A549 (cell line): ENCODE measurements around the gene ORC3. TPM values are rescaled to one million over a fixed set of nuclear protein-coding genes. Genes with fewer than 3 reads are reported as not detected.
A peak's percentile ranks its signal among the peaks of the same experiment; 100 is the strongest.

Experiments used
- EHMT2 ChIP-seq: fragments of 200-600 bp; sonication (generic); IDR thresholded peaks from 2 replicates; pipeline ENCODE4 v1.6.1; 2016; ENCODE audit warnings: antibody characterized with exemption, low read depth, mild to moderate bottlenecking, moderate library complexity
- EP300 ChIP-seq, 2 experiments: fragments of >200 bp; sonication (Bioruptor Twin); formaldehyde crosslinking; IDR thresholded peaks; 2 replicates in 1 of 2; 3 replicates in 1 of 2; pipeline ENCODE4 v1.6.1; 2016 to 2017
- FOXS1 ChIP-seq: fragments of 250-450 bp; sonication (Bioruptor Pico); IDR thresholded peaks from 2 replicates; pipeline ENCODE4 v1.5.0; 2020; ENCODE audit warnings: mild to moderate bottlenecking, moderate library complexity
- GATA3 ChIP-seq: IDR thresholded peaks from 2 replicates; pipeline ENCODE4 v1.6.1; 2012; ENCODE audit warnings: borderline replicate concordance
- JUNB ChIP-seq: fragments of >200 bp; sonication (Bioruptor Twin); formaldehyde crosslinking; IDR thresholded peaks from 2 replicates; pipeline ENCODE4 v1.6.1; 2016
- KDM5A ChIP-seq: fragments of 200-600 bp; sonication (generic); IDR thresholded peaks from 2 replicates; pipeline ENCODE4 v1.6.1; 2016; ENCODE audit warnings: antibody characterized with exemption, mild to moderate bottlenecking
- MYC ChIP-seq: IDR thresholded peaks from 2 replicates; pipeline ENCODE4 v1.6.1; 2012; ENCODE audit warnings: mild to moderate bottlenecking, inconsistent platforms, low read length, improper control_type of control experiment, borderline replicate concordance
- NFE2L2 ChIP-seq: fragments of 150-350 bp; conservative IDR thresholded peaks from 2 replicates; pipeline ENCODE4 v1.6.1; 2014; ENCODE audit warnings: low read length
- NR3C1 ChIP-seq: fragments of >200 bp; sonication (Bioruptor Twin); formaldehyde crosslinking; IDR thresholded peaks from 3 replicates; pipeline ENCODE4 v1.6.1; 2017
- POLR2A ChIP-seq: IDR thresholded peaks from 2 replicates; pipeline ENCODE4 v1.6.1; 2012; ENCODE audit warnings: mild to moderate bottlenecking, low read length
- RAD21 ChIP-seq, 2 experiments: fragments of >200 bp in 1 of 2; sonication (Bioruptor Twin) in 1 of 2; formaldehyde crosslinking in 1 of 2; IDR thresholded peaks in 1 of 2; conservative IDR thresholded peaks in 1 of 2; 2 replicates in 1 of 2; 3 replicates in 1 of 2; pipeline ENCODE4 v1.6.1; 2012 to 2018; ENCODE audit warnings: inconsistent platforms in 1 of 2
- RCOR1 ChIP-seq: fragments of 150-350 bp; IDR thresholded peaks from 2 replicates; pipeline ENCODE4 v1.6.1; 2014; ENCODE audit warnings: antibody characterized with exemption, low read length, low read depth
- SREBF2 ChIP-seq: fragments of 450-650 bp; IDR thresholded peaks from 2 replicates; pipeline ENCODE4 v1.6.1; 2014; ENCODE audit warnings: mild to moderate bottlenecking, moderate library complexity
- TFCP2L1 ChIP-seq: fragments of 250-450 bp; sonication (Bioruptor Pico); IDR thresholded peaks from 2 replicates; pipeline ENCODE4 v1.5.0; 2021; ENCODE audit warnings: mild to moderate bottlenecking
- ZNF302 ChIP-seq: fragments of 250-450 bp; sonication (Bioruptor Pico); IDR thresholded peaks from 2 replicates; pipeline ENCODE4 v1.9.0; 2021; ENCODE audit warnings: inconsistent platforms, mild to moderate bottlenecking, moderate library complexity
- polyA plus RNA-seq, 4 experiments: library from polyadenylated mRNA; depleted of rRNA in 3 of 4; stranded (reverse); fragments of >200 nt; fragmentation: RNase III in 1 of 4; extraction: RNeasy Plus Mini Kit Qiagen cat#74134 plus additional on column Dnase treatment in 1 of 4; gene quantifications; 2 replicates in 3 of 4; 3 replicates in 1 of 4; pipeline ENCODE4 v1.2.3, GENCODE V29; 2011 to 2017
- TF ChIP-seq, protein P1 (sequence below): fragments of >200 bp; sonication (Bioruptor Twin); formaldehyde crosslinking; IDR thresholded peaks from 3 replicates; pipeline ENCODE4 v1.6.1; 2016
- TF ChIP-seq, protein P2 (sequence below): IDR thresholded peaks from 2 replicates; pipeline ENCODE4 v1.6.1; 2012; ENCODE audit warnings: low read depth, borderline replicate concordance
- TF ChIP-seq, protein P3 (sequence below): fragments of 250-450 bp; sonication (Bioruptor Pico); IDR thresholded peaks from 2 replicates; pipeline ENCODE4 v1.5.0; 2021; ENCODE audit warnings: mild to moderate bottlenecking, moderate library complexity, borderline replicate concordance
- TF ChIP-seq, protein P4 (sequence below): fragments of 200-600 bp; sonication (generic); IDR thresholded peaks from 2 replicates; pipeline ENCODE4 v1.6.1; 2016; ENCODE audit warnings: antibody characterized with exemption, mild to moderate bottlenecking, moderate library complexity
- TF ChIP-seq, protein P5 (sequence below): fragments of >200 bp; sonication (Bioruptor Twin); formaldehyde crosslinking; IDR thresholded peaks from 2 replicates; pipeline ENCODE4 v1.6.1; 2016
- TF ChIP-seq, protein P6 (sequence below): fragments of >200 bp; sonication (Bioruptor Twin); formaldehyde crosslinking; IDR thresholded peaks from 3 replicates; pipeline ENCODE4 v1.5.1; 2016
- TF ChIP-seq, protein P7 (sequence below): IDR thresholded peaks from 2 replicates; pipeline ENCODE4 v1.6.1; 2012

The ORC3 gene
- polyA plus RNA-seq, 2 of the 4 experiments (the other 2 are of a cell fraction): 25.5 to 50.1 TPM

DNA sequence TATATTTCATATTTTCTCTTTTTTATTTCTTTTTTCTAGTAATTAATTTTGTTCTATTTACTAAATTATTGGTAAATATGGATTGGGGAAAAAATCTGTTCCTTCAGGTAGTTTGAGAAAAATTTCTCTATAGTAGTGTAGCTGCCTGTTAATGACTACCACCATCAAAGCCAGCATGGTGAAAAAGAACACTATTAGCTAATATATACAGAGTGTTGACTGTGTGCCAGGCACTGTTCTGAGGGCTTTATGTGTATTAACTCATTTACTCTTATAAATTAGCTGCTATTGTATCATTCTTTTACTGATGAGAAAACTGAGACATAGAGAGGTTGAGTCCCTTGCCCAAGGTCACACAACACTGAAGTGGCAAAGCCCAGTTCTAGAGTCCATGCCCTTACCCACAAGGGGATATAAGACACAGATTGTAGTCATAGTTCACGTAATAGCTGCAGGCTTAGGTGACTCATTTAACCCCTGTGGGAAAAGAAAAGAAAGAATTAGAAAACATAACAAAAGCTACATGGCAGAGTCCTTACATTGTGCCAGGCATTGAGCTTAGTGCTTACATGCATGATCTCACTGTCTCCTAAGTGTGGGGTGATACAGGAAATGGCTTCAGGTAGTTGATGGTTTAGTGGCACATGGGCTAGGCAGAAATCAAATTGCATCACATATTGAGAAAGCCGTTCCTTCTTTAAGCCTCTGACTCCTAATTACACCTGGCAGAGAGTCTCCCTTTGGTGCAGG lies 124.3 kb downstream of the ORC3 start (continued):
- no peak for TF ChIP-seq EP300 (IDR thresholded peaks at IDR 0.05)
- TF ChIP-seq, protein P1, sequence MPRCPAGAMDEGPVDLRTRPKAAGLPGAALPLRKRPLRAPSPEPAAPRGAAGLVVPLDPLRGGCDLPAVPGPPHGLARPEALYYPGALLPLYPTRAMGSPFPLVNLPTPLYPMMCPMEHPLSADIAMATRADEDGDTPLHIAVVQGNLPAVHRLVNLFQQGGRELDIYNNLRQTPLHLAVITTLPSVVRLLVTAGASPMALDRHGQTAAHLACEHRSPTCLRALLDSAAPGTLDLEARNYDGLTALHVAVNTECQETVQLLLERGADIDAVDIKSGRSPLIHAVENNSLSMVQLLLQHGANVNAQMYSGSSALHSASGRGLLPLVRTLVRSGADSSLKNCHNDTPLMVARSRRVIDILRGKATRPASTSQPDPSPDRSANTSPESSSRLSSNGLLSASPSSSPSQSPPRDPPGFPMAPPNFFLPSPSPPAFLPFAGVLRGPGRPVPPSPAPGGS: no peak
- TF ChIP-seq, protein P2, sequence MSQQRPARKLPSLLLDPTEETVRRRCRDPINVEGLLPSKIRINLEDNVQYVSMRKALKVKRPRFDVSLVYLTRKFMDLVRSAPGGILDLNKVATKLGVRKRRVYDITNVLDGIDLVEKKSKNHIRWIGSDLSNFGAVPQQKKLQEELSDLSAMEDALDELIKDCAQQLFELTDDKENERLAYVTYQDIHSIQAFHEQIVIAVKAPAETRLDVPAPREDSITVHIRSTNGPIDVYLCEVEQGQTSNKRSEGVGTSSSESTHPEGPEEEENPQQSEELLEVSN: no peak
- no peak for TF ChIP-seq TFCP2L1 (CRISPR knock-in tag)
- TF ChIP-seq, protein P3, sequence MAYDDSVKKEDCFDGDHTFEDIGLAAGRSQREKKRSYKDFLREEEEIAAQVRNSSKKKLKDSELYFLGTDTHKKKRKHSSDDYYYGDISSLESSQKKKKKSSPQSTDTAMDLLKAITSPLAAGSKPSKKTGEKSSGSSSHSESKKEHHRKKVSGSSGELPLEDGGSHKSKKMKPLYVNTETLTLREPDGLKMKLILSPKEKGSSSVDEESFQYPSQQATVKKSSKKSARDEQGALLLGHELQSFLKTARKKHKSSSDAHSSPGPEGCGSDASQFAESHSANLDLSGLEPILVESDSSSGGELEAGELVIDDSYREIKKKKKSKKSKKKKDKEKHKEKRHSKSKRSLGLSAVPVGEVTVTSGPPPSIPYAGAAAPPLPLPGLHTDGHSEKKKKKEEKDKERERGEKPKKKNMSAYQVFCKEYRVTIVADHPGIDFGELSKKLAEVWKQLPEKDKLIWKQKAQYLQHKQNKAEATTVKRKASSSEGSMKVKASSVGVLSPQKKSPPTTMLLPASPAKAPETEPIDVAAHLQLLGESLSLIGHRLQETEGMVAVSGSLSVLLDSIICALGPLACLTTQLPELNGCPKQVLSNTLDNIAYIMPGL (CRISPR knock-in tag): no peak
- TF ChIP-seq EHMT2: no peak
- 0 out of 5 replicates have a peak, but pooled peaks of 1 of the 2 experiments have one; percentile 8 for TF ChIP-seq RAD21 (conservative IDR thresholded peaks at IDR 0.05 in 1 of 2, IDR thresholded peaks at IDR 0.05 in 1 of 2)
- no peak for TF ChIP-seq SREBF2
- TF ChIP-seq POLR2A: no peak
- TF ChIP-seq, protein P4, sequence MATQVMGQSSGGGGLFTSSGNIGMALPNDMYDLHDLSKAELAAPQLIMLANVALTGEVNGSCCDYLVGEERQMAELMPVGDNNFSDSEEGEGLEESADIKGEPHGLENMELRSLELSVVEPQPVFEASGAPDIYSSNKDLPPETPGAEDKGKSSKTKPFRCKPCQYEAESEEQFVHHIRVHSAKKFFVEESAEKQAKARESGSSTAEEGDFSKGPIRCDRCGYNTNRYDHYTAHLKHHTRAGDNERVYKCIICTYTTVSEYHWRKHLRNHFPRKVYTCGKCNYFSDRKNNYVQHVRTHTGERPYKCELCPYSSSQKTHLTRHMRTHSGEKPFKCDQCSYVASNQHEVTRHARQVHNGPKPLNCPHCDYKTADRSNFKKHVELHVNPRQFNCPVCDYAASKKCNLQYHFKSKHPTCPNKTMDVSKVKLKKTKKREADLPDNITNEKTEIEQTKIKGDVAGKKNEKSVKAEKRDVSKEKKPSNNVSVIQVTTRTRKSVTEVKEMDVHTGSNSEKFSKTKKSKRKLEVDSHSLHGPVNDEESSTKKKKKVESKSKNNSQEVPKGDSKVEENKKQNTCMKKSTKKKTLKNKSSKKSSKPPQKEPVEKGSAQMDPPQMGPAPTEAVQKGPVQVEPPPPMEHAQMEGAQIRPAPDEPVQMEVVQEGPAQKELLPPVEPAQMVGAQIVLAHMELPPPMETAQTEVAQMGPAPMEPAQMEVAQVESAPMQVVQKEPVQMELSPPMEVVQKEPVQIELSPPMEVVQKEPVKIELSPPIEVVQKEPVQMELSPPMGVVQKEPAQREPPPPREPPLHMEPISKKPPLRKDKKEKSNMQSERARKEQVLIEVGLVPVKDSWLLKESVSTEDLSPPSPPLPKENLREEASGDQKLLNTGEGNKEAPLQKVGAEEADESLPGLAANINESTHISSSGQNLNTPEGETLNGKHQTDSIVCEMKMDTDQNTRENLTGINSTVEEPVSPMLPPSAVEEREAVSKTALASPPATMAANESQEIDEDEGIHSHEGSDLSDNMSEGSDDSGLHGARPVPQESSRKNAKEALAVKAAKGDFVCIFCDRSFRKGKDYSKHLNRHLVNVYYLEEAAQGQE: no peak
- TF ChIP-seq FOXS1 (CRISPR knock-in tag): no peak
- TF ChIP-seq ZNF302: no peak
- peak; percentile 53 for TF ChIP-seq JUNB
- TF ChIP-seq NR3C1: no peak
- no peak for TF ChIP-seq MYC
- no peak for TF ChIP-seq GATA3
- no peak for TF ChIP-seq RCOR1
- no peak for TF ChIP-seq NFE2L2
- TF ChIP-seq, protein P5, sequence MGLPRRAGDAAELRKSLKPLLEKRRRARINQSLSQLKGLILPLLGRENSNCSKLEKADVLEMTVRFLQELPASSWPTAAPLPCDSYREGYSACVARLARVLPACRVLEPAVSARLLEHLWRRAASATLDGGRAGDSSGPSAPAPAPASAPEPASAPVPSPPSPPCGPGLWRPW: no peak
- TF ChIP-seq KDM5A: no peak
- TF ChIP-seq, protein P6, sequence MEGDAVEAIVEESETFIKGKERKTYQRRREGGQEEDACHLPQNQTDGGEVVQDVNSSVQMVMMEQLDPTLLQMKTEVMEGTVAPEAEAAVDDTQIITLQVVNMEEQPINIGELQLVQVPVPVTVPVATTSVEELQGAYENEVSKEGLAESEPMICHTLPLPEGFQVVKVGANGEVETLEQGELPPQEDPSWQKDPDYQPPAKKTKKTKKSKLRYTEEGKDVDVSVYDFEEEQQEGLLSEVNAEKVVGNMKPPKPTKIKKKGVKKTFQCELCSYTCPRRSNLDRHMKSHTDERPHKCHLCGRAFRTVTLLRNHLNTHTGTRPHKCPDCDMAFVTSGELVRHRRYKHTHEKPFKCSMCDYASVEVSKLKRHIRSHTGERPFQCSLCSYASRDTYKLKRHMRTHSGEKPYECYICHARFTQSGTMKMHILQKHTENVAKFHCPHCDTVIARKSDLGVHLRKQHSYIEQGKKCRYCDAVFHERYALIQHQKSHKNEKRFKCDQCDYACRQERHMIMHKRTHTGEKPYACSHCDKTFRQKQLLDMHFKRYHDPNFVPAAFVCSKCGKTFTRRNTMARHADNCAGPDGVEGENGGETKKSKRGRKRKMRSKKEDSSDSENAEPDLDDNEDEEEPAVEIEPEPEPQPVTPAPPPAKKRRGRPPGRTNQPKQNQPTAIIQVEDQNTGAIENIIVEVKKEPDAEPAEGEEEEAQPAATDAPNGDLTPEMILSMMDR: no peak
- TF ChIP-seq, protein P7, sequence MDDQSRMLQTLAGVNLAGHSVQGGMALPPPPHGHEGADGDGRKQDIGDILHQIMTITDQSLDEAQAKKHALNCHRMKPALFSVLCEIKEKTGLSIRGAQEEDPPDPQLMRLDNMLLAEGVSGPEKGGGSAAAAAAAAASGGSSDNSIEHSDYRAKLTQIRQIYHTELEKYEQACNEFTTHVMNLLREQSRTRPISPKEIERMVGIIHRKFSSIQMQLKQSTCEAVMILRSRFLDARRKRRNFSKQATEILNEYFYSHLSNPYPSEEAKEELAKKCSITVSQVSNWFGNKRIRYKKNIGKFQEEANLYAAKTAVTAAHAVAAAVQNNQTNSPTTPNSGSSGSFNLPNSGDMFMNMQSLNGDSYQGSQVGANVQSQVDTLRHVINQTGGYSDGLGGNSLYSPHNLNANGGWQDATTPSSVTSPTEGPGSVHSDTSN: no peak

Other genes with a start within 250 kb of the ORC3 start
- gene C6orf163, start 245.3 kb upstream of the ORC3 start, polyA plus RNA-seq (2011; rRNA removed): 0.44 and 0.54 TPM in 2 replicates
- gene C6orf163, start 245.3 kb upstream of the ORC3 start, polyA plus RNA-seq (2017; fragmentation: RNase III; extraction: RNeasy Plus Mini Kit Qiagen cat#74134 plus additional on column Dnase treatment): 0.29 to 0.55 TPM (median 0.39 TPM) in 3 replicates
- gene CFAP206, start 182.2 kb upstream of the ORC3 start, polyA plus RNA-seq (2011; rRNA removed): 1.1 and 1.4 TPM in 2 replicates
- gene CFAP206, start 182.2 kb upstream of the ORC3 start, polyA plus RNA-seq (2017; fragmentation: RNase III; extraction: RNeasy Plus Mini Kit Qiagen cat#74134 plus additional on column Dnase treatment): 0.63 to 0.88 TPM (median 0.78 TPM) in 3 replicates
- gene SLC35A1, start 117.2 kb upstream of the ORC3 start, polyA plus RNA-seq (2011; rRNA removed): 21.4 and 23.7 TPM in 2 replicates
- 13.0 to 13.6 TPM (median 13.5 TPM) in 3 replicates for gene SLC35A1, start 117.2 kb upstream of the ORC3 start, polyA plus RNA-seq (2017; fragmentation: RNase III; extraction: RNeasy Plus Mini Kit Qiagen cat#74134 plus additional on column Dnase treatment)
- gene RARS2, start 148 bp upstream of the ORC3 start, polyA plus RNA-seq (2011; rRNA removed): 11.3 and 14.6 TPM in 2 replicates
- gene RARS2, start 148 bp upstream of the ORC3 start, polyA plus RNA-seq (2017; fragmentation: RNase III; extraction: RNeasy Plus Mini Kit Qiagen cat#74134 plus additional on column Dnase treatment): 23.7 to 25.3 TPM (median 25.2 TPM) in 3 replicates
- gene AKIRIN2, start 112.1 kb downstream of the ORC3 start, polyA plus RNA-seq (2011; rRNA removed): 23.7 and 28.8 TPM in 2 replicates
- 39.1 to 41.6 TPM (median 40.1 TPM) in 3 replicates for gene AKIRIN2, start 112.1 kb downstream of the ORC3 start, polyA plus RNA-seq (2017; fragmentation: RNase III; extraction: RNeasy Plus Mini Kit Qiagen cat#74134 plus additional on column Dnase treatment)